Mesenchymal stem cell (in vitro differentiated cells and primary cell): Measurements from ENCODE around the gene SCARB1.

ENCODE experiments used
- DNase-seq: peaks from one replicate; pipeline ENCODE4 v3.0.0-alpha.2; 2013
- H2AFZ ChIP-seq: one replicate; pipeline ENCODE4 v1.6.1; 2013; ENCODE audit warnings: low read depth, mild to moderate bottlenecking, control low read depth, inconsistent platforms, low read length, moderate library complexity
- H2AK5ac ChIP-seq: 2 replicates; pipeline ENCODE4 v1.6.1; 2013; ENCODE audit warnings: low read length, moderate library complexity, mild to moderate bottlenecking, inconsistent platforms; ENCODE audit not compliant: severe bottlenecking
- H2BK120ac ChIP-seq: one replicate; pipeline ENCODE4 v1.6.1; 2013; ENCODE audit warnings: low read depth, mild to moderate bottlenecking, inconsistent platforms, low read length, moderate library complexity
- H2BK12ac ChIP-seq, 2 experiments: one replicate each; pipeline ENCODE4 v1.6.1; 2013; ENCODE audit warnings: inconsistent platforms in 2 of 2, low read length in 2 of 2, mild to moderate bottlenecking in 2 of 2, moderate library complexity in 2 of 2, control low read depth in 1 of 2
- H2BK15ac ChIP-seq: one replicate; pipeline ENCODE4 v1.6.1; 2013; ENCODE audit warnings: mild to moderate bottlenecking, low read depth, inconsistent platforms; ENCODE audit not compliant: poor library complexity, severe bottlenecking
- H2BK5ac ChIP-seq: 2 replicates; pipeline ENCODE4 v1.6.1; 2013; ENCODE audit warnings: low read depth, mild to moderate bottlenecking, low read length, control low read depth, inconsistent platforms; ENCODE audit not compliant: poor library complexity, severe bottlenecking
- H3K14ac ChIP-seq, 2 experiments: one replicate each; pipeline ENCODE4 v1.6.1; 2013; ENCODE audit warnings: inconsistent platforms in 2 of 2, low read length in 2 of 2, control low read depth in 1 of 2, mild to moderate bottlenecking in 1 of 2, moderate library complexity in 1 of 2
- H3K18ac ChIP-seq, 2 experiments: one replicate each; pipeline ENCODE4 v1.6.1; 2013; ENCODE audit warnings: inconsistent platforms in 2 of 2, low read length in 2 of 2, control low read depth in 1 of 2, low read depth in 1 of 2, mild to moderate bottlenecking in 1 of 2
- H3K23ac ChIP-seq, 2 experiments: one replicate each; pipeline ENCODE4 v1.6.1; 2013; ENCODE audit warnings: inconsistent platforms in 2 of 2, low read length in 2 of 2, mild to moderate bottlenecking in 2 of 2, moderate library complexity in 2 of 2, control low read depth in 1 of 2
- H3K27ac ChIP-seq: 2 replicates; pipeline ENCODE4 v1.5.1; 2013; ENCODE audit warnings: mild to moderate bottlenecking, moderate library complexity, low read length, control low read depth, inconsistent platforms; ENCODE audit not compliant: poor library complexity, severe bottlenecking
- H3K27me3 ChIP-seq, 2 experiments: 2 replicates each; pipeline versions ENCODE4 v1.6.1 to v1.7.0; 2013; ENCODE audit warnings: low read length in 2 of 2, mild to moderate bottlenecking in 2 of 2, moderate library complexity in 2 of 2, control low read depth in 1 of 2, inconsistent platforms in 1 of 2; ENCODE audit not compliant: control insufficient read depth in 1 of 2, insufficient read depth in 1 of 2
- H3K36me3 ChIP-seq, 2 experiments: 2 replicates each; pipeline versions ENCODE4 v1.6.1 to v1.7.0; 2013; ENCODE audit warnings: low read length in 2 of 2, control low read depth in 1 of 2, inconsistent platforms in 1 of 2, low read depth in 1 of 2, mild to moderate bottlenecking in 1 of 2; ENCODE audit not compliant: insufficient read depth in 2 of 2, control insufficient read depth in 1 of 2
- H3K4ac ChIP-seq, 2 experiments: one replicate each; pipeline ENCODE4 v1.6.1; 2013; ENCODE audit warnings: inconsistent platforms in 2 of 2, low read length in 2 of 2, mild to moderate bottlenecking in 2 of 2, moderate library complexity in 2 of 2, control low read depth in 1 of 2, low read depth in 1 of 2
- H3K4me1 ChIP-seq: 2 replicates; pipeline ENCODE4 v1.6.1; 2013; ENCODE audit warnings: low read depth, low read length, control low read depth; ENCODE audit not compliant: control insufficient read depth, insufficient read depth
- H3K4me2 ChIP-seq: 2 replicates; pipeline ENCODE4 v1.6.1; 2013; ENCODE audit warnings: low read length, mild to moderate bottlenecking, inconsistent platforms; ENCODE audit not compliant: poor library complexity, severe bottlenecking
- H3K4me3 ChIP-seq, 2 experiments: 2 replicates each; pipeline versions ENCODE4 v1.5.1 to v1.7.0; 2013; ENCODE audit warnings: low read length in 2 of 2, mild to moderate bottlenecking in 2 of 2, control low read depth in 1 of 2, low read depth in 1 of 2; ENCODE audit not compliant: insufficient read depth in 1 of 2
- H3K79me1 ChIP-seq: replicated peaks from 2 replicates; pipeline ENCODE4 v1.6.1; 2013; ENCODE audit warnings: mild to moderate bottlenecking, control low read depth, low read length, inconsistent platforms; ENCODE audit not compliant: poor library complexity, severe bottlenecking
- H3K9ac ChIP-seq: 2 replicates; pipeline ENCODE4 v1.7.0; 2013; ENCODE audit warnings: mild to moderate bottlenecking, low read length, moderate library complexity
- H3K9me3 ChIP-seq: 2 replicates; pipeline ENCODE4 v1.7.0; 2013; ENCODE audit warnings: mild to moderate bottlenecking, low read length; ENCODE audit not compliant: control insufficient read depth
- H4K8ac ChIP-seq: one replicate; pipeline ENCODE4 v1.6.1; 2013; ENCODE audit warnings: inconsistent platforms, mild to moderate bottlenecking, low read length, moderate library complexity
- H4K91ac ChIP-seq: one replicate; pipeline ENCODE4 v1.6.1; 2013; ENCODE audit warnings: mild to moderate bottlenecking, low read length, inconsistent platforms
- WGBS: methylation state at CpG from one replicate; pipeline ENCODE4 v1.1.7; 2013; ENCODE audit warnings: mixed read lengths; 5-methylcytosine and 5-hydroxymethylcytosine counted together

The SCARB1 gene

GRCh38 chr12:124736115-124737039 lies 127.3 kb downstream of the SCARB1 start:
- no peaks in the 10 kb centered on the region for H3K27me3 ChIP-seq
- H4K8ac ChIP-seq, result peak overlapping the region; percentile 19
- peak overlapping the region; percentile 17 to 61 for H3K18ac ChIP-seq
- H3K9ac ChIP-seq, result no peak overlapping the region
- no peaks in the 10 kb centered on the region for H3K36me3 ChIP-seq
- H3K79me1 ChIP-seq, result no peaks in the 10 kb centered on the region
- no peak overlapping the region for H3K27ac ChIP-seq
- H3K4me1 ChIP-seq, result peaks cover 66% of the 10 kb centered on the region
- DNase-seq, result no peak
- H2BK5ac ChIP-seq, result no peak overlapping the region
- peak overlapping the region in 1 of 2 experiments; percentile 67 for H2BK12ac ChIP-seq
- 94% methylated on average over 23 of the region's 27 CpGs for WGBS
- H3K14ac ChIP-seq, result no peak overlapping the region
- peak overlapping the region; percentile 63 for H2BK15ac ChIP-seq
- no peak overlapping the region for H3K23ac ChIP-seq
- no peak overlapping the region for H2AFZ ChIP-seq
- H2BK120ac ChIP-seq, result no peak overlapping the region
- H3K4me2 ChIP-seq, result peak overlapping the region; percentile 1
- peak overlapping the region in 1 of 2 experiments; percentile 45 for H3K4ac ChIP-seq
- peaks cover 11% of the 10 kb centered on the region for H3K9me3 ChIP-seq
- H2AK5ac ChIP-seq, result peak overlapping the region; percentile 86
- no peak overlapping the region for H4K91ac ChIP-seq
- no peak overlapping the region for H3K4me3 ChIP-seq

GRCh38 chr12:124734224-124734788 lies 129.4 kb downstream of the SCARB1 start:
- Histone ChIP-seq H3K36me3 (no peaks in the 10 kb centered on the region), H3K23ac (no peak overlapping the region), H3K14ac (no peak overlapping the region), H3K27me3 (no peaks in the 10 kb centered on the region), H3K27ac (peak overlapping the region; percentile 31), H4K91ac (peak overlapping the region; percentile 47), H3K4ac (peak overlapping the region in 1 of 2 experiments; percentile 60), H2BK5ac (peak overlapping the region; percentile 39), H2AK5ac (peak overlapping the region; percentile 80), H4K8ac (peak overlapping the region; percentile 39), H3K4me2 (no peak overlapping the region), H3K18ac (peak overlapping the region; percentile 54 to 69), H3K4me1 (peaks cover 65% of the 10 kb centered on the region), H2BK15ac (peak overlapping the region; percentile 60), H2BK12ac (peak overlapping the region; percentile 50 to 67), H3K79me1 (no peaks in the 10 kb centered on the region), H3K4me3 (no peak overlapping the region), H2BK120ac (peak overlapping the region; percentile 1), H3K9ac (no peak overlapping the region), H2AFZ (no peak overlapping the region), H3K9me3 (peaks cover 4% of the 10 kb centered on the region)
- DNase-seq, result peak; percentile 87
- WGBS, result 64% methylated on average over 22 of the region's 22 CpGs

GRCh38 chr12:124733086-124733485 lies 130.6 kb downstream of the SCARB1 start:
- no peak overlapping the region for H2BK15ac ChIP-seq
- peak overlapping the region in 1 of 2 experiments; percentile 57 for H3K23ac ChIP-seq
- H3K79me1 ChIP-seq, result no peaks in the 10 kb centered on the region
- H2BK12ac ChIP-seq, result peak overlapping the region; percentile 46 to 89
- H3K27me3 ChIP-seq, result no peaks in the 10 kb centered on the region
- H4K91ac ChIP-seq, result peak overlapping the region; percentile 77
- no peak overlapping the region for H3K4me3 ChIP-seq
- no peak overlapping the region for H2AFZ ChIP-seq
- H2BK120ac ChIP-seq, result peak overlapping the region; percentile 22
- H3K4ac ChIP-seq, result peak overlapping the region in 1 of 2 experiments; percentile 70
- peak overlapping the region; percentile 63 to 81 for H3K18ac ChIP-seq
- no peak for DNase-seq
- H3K27ac ChIP-seq, result peak overlapping the region; percentile 91
- no peaks in the 10 kb centered on the region for H3K36me3 ChIP-seq
- H3K4me2 ChIP-seq, result no peak overlapping the region
- H3K4me1 ChIP-seq, result peaks cover 55% of the 10 kb centered on the region
- 88% methylated on average over 6 of the region's 6 CpGs for WGBS
- peak overlapping the region; percentile 73 for H4K8ac ChIP-seq
- peak overlapping the region; percentile 57 for H2BK5ac ChIP-seq
- peaks cover 4% of the 10 kb centered on the region for H3K9me3 ChIP-seq
- peak overlapping the region; percentile 91 for H2AK5ac ChIP-seq
- no peak overlapping the region for H3K14ac ChIP-seq
- H3K9ac ChIP-seq, result no peak overlapping the region
